GM18858 (cell line): ENCODE measurements around the gene RAB4B.
"Not testable (repeated sequence)": the region's sequence is repeated elsewhere in the genome, so short reads cannot be mapped to it uniquely, and the experiment has no call there.

Experiments used
- ATAC-seq: cut with Tn5 transposase; IDR thresholded peaks from one replicate; pipeline ENCODE4 v1.9.1; 2021; ENCODE audit not compliant: unreplicated experiment

The RAB4B gene

GRCh38 chr19:40777937-40778705 lies at the start of gene RAB4B:
Gene RAB4B (plus strand): TSS chr19:40778247. CDS start chr19:40778376, 129 bp downstream.
- peak; percentile 39 for ATAC-seq

GRCh38 chr19:40730065-40730464 lies 48.0 kb upstream of the RAB4B start:
- not testable (repeated sequence) for ATAC-seq

- not testable (repeated sequence) for ATAC-seq
These were observed 45.7 kb upstream of the RAB4B start for GRCh38 chr19:40732304-40732703.

GRCh38 chr19:40733149-40733548 lies 44.9 kb upstream of the RAB4B start:
- ATAC-seq, result no peak

- ATAC-seq, result no peak
These were observed 42.9 kb upstream of the RAB4B start for GRCh38 chr19:40735013-40735771.

GRCh38 chr19:40736661-40737060 lies 41.4 kb upstream of the RAB4B start:
- ATAC-seq, result no peak

- no peak for ATAC-seq
These were observed 40.9 kb upstream of the RAB4B start for GRCh38 chr19:40737102-40737644.

- ATAC-seq, result no peak
These were observed 38.8 kb upstream of the RAB4B start for GRCh38 chr19:40739030-40739839.

GRCh38 chr19:40739871-40740703 lies 38.0 kb upstream of the RAB4B start:
- ATAC-seq, result no peak

GRCh38 chr19:40740747-40741146 lies 37.3 kb upstream of the RAB4B start:
- no peak for ATAC-seq

- ATAC-seq, result no peak
These were observed 36.3 kb upstream of the RAB4B start for GRCh38 chr19:40741527-40742390.

- ATAC-seq, result no peak
These were observed 35.6 kb upstream of the RAB4B start for GRCh38 chr19:40742477-40742876.

- no peak for ATAC-seq
These were observed 35.2 kb upstream of the RAB4B start for GRCh38 chr19:40742886-40743285.

GRCh38 chr19:40743926-40744325 lies 34.1 kb upstream of the RAB4B start:
- ATAC-seq, result no peak

GRCh38 chr19:40744554-40745401 lies 33.3 kb upstream of the RAB4B start:
- no peak for ATAC-seq

- no peak for ATAC-seq
These were observed 32.7 kb upstream of the RAB4B start for GRCh38 chr19:40745402-40745780.

- no peak for ATAC-seq
These were observed 30.5 kb upstream of the RAB4B start for GRCh38 chr19:40747536-40747935.

GRCh38 chr19:40750058-40750873 lies 27.8 kb upstream of the RAB4B start, which contains the start of gene ACTMAP:
Gene ACTMAP (minus strand): TSS chr19:40750477. CDS start chr19:40749803, 674 bp downstream.
- ATAC-seq, result peak; percentile 75
